ENCODE results near the gene ADAP1.

The ADAP1 gene

GRCh38 chr7:894164-894867 lies 60.2 kb downstream of the ADAP1 start:
- no peak for DNase-seq (ENCODE audit: low read depth)

- no peak for DNase-seq (ENCODE audit: low read depth)
Observed at GRCh38 chr7:893686-894085, 60.8 kb downstream of the ADAP1 start.

- DNase-seq (ENCODE audit: low read depth): no peak
Observed at GRCh38 chr7:892648-893593, 61.6 kb downstream of the ADAP1 start.

GRCh38 chr7:891805-892204 lies 62.7 kb downstream of the ADAP1 start:
- DNase-seq (ENCODE audit: low read depth): no peak

- no peak for DNase-seq (ENCODE audit: low read depth)
Observed at GRCh38 chr7:891291-891690, 63.2 kb downstream of the ADAP1 start.

- no peak for DNase-seq (ENCODE audit: low read depth)
Observed at GRCh38 chr7:890868-891267, 63.6 kb downstream of the ADAP1 start.

GRCh38 chr7:889391-889790 lies 65.1 kb downstream of the ADAP1 start:
- DNase-seq (ENCODE audit: low read depth): no peak

- DNase-seq (ENCODE audit: low read depth): no peak
Observed at GRCh38 chr7:889025-889390, 65.5 kb downstream of the ADAP1 start.

- no peak for DNase-seq (ENCODE audit: low read depth)
Observed at GRCh38 chr7:888081-889024, 66.1 kb downstream of the ADAP1 start.

- DNase-seq (ENCODE audit: low read depth): no peak
Observed at GRCh38 chr7:887488-887820, 67.0 kb downstream of the ADAP1 start.

GRCh38 chr7:886626-887487 lies 67.6 kb downstream of the ADAP1 start:
- DNase-seq (ENCODE audit: low read depth): no peak

GRCh38 chr7:885893-886625 lies 68.4 kb downstream of the ADAP1 start:
- no peak for DNase-seq (ENCODE audit: low read depth)

GRCh38 chr7:885261-885892 lies 69.1 kb downstream of the ADAP1 start:
- no peak for DNase-seq (ENCODE audit: low read depth)

- DNase-seq (ENCODE audit: low read depth): no peak
Observed at GRCh38 chr7:884191-885003, 70.1 kb downstream of the ADAP1 start.

GRCh38 chr7:883055-884021 lies 71.1 kb downstream of the ADAP1 start:
- DNase-seq (ENCODE audit: low read depth): no peak

- no peak for DNase-seq (ENCODE audit: low read depth)
Observed at GRCh38 chr7:882336-883035, 72.0 kb downstream of the ADAP1 start.

GRCh38 chr7:881441-882234 lies 72.8 kb downstream of the ADAP1 start:
- no peak for DNase-seq (ENCODE audit: low read depth)

Data from activated T-helper 9 cell treated with anti-CD3 and anti-CD28 coated beads, Interleukin-2, amount 50 U/mL, for 16 hours (primary cell).